ENCODE data around the gene RAX2. TPM values are rescaled to one million over a fixed set of nuclear protein-coding genes. Genes with fewer than 3 reads are reported as not detected.

Gene RAX2
- total and polyA plus RNA-seq, 2 of the 13 experiments (the other 11 are each of a cell fraction or from before 2014, with no cell fraction given): not detected

DNA sequence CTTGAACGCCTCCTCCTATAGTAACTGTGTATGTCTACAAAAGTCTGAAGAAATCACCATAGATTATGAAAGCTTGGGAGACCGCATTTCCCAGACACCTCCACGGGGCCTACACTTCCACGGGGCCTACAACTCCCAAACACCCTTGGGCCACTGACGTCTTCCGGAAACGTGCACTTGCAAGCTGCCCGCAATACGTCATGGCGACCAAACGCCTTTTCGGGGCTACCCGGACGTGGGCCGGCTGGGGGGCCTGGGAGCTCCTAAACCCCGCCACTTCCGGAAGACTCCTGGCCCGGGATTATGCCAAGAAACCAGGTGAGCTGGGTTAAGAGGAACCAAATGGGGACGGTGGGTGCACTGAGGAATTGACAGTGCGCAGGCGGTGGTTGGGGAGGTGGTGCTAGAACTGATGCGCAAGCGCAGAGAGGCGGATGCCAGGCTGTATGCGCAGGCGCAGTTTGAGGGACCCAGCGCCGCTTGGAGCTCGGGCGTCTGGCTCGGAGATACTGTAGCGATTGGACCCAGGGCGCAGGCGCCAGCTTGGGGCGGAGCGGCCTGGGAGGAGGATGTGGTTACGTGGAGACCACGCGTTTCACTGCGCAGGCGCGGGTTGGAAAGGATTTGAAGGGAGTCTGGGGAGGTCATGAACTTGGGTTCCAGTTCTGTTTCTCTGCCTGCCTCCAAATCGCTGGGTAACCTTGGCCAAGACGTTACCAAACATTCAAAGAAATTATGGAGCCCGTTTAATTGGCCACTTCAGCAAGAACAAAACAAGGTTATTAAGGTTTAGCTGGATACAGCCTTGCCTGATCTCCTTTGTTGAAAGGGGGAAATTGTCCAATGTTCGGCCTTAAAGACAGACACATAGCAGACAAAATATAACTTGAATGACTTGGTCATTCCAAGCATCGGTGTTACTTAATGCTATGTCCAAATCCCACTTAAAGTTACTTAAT is 9.2 kb downstream of the RAX2 start, which contains the start of gene MRPL54 (continued):
- TF ChIP-seq, protein P1, sequence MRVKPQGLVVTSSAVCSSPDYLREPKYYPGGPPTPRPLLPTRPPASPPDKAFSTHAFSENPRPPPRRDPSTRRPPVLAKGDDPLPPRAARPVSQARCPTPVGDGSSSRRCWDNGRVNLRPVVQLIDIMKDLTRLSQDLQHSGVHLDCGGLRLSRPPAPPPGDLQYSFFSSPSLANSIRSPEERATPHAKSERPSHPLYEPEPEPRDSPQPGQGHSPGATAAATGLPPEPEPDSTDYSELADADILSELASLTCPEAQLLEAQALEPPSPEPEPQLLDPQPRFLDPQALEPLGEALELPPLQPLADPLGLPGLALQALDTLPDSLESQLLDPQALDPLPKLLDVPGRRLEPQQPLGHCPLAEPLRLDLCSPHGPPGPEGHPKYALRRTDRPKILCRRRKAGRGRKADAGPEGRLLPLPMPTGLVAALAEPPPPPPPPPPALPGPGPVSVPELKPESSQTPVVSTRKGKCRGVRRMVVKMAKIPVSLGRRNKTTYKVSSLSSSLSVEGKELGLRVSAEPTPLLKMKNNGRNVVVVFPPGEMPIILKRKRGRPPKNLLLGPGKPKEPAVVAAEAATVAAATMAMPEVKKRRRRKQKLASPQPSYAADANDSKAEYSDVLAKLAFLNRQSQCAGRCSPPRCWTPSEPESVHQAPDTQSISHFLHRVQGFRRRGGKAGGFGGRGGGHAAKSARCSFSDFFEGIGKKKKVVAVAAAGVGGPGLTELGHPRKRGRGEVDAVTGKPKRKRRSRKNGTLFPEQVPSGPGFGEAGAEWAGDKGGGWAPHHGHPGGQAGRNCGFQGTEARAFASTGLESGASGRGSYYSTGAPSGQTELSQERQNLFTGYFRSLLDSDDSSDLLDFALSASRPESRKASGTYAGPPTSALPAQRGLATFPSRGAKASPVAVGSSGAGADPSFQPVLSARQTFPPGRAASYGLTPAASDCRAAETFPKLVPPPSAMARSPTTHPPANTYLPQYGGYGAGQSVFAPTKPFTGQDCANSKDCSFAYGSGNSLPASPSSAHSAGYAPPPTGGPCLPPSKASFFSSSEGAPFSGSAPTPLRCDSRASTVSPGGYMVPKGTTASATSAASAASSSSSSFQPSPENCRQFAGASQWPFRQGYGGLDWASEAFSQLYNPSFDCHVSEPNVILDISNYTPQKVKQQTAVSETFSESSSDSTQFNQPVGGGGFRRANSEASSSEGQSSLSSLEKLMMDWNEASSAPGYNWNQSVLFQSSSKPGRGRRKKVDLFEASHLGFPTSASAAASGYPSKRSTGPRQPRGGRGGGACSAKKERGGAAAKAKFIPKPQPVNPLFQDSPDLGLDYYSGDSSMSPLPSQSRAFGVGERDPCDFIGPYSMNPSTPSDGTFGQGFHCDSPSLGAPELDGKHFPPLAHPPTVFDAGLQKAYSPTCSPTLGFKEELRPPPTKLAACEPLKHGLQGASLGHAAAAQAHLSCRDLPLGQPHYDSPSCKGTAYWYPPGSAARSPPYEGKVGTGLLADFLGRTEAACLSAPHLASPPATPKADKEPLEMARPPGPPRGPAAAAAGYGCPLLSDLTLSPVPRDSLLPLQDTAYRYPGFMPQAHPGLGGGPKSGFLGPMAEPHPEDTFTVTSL (CRISPR knock-in tag; IDR thresholded peaks at IDR 0.05; ENCODE audit: borderline replicate concordance): no peak
- peak; percentile 37; the same call in 1 of the 2 replicates for TF ChIP-seq GATA4 (IDR thresholded peaks at IDR 0.05; ENCODE audit: borderline replicate concordance, low read depth)
- TF ChIP-seq ZNF496 (CRISPR knock-in tag; IDR thresholded peaks at IDR 0.05; ENCODE audit: insufficient replicate concordance): no peak
- peak; percentile 61; the same call in 1 of the 2 replicates for TF ChIP-seq NFKB2 (CRISPR knock-in tag; IDR thresholded peaks at IDR 0.05; ENCODE audit: borderline replicate concordance)
- peak; percentile 91 for TF ChIP-seq KAT8 (CRISPR knock-in tag; IDR thresholded peaks at IDR 0.05)
- TF ChIP-seq ZNF567 (CRISPR knock-in tag; IDR thresholded peaks at IDR 0.05; ENCODE audit: borderline replicate concordance): 0 out of 2 replicates have a peak, but pooled peaks have one; percentile 21
- TF ChIP-seq, protein P2, sequence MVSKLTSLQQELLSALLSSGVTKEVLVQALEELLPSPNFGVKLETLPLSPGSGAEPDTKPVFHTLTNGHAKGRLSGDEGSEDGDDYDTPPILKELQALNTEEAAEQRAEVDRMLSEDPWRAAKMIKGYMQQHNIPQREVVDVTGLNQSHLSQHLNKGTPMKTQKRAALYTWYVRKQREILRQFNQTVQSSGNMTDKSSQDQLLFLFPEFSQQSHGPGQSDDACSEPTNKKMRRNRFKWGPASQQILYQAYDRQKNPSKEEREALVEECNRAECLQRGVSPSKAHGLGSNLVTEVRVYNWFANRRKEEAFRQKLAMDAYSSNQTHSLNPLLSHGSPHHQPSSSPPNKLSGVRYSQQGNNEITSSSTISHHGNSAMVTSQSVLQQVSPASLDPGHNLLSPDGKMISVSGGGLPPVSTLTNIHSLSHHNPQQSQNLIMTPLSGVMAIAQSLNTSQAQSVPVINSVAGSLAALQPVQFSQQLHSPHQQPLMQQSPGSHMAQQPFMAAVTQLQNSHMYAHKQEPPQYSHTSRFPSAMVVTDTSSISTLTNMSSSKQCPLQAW (CRISPR knock-in tag; IDR thresholded peaks at IDR 0.05): peak; percentile 80
- TF ChIP-seq YEATS4 (CRISPR knock-in tag; IDR thresholded peaks at IDR 0.05; ENCODE audit: borderline replicate concordance): peak; percentile 79
- TF ChIP-seq DNMT1 (CRISPR knock-in tag; IDR thresholded peaks at IDR 0.05): no peak
- TF ChIP-seq, protein P3, sequence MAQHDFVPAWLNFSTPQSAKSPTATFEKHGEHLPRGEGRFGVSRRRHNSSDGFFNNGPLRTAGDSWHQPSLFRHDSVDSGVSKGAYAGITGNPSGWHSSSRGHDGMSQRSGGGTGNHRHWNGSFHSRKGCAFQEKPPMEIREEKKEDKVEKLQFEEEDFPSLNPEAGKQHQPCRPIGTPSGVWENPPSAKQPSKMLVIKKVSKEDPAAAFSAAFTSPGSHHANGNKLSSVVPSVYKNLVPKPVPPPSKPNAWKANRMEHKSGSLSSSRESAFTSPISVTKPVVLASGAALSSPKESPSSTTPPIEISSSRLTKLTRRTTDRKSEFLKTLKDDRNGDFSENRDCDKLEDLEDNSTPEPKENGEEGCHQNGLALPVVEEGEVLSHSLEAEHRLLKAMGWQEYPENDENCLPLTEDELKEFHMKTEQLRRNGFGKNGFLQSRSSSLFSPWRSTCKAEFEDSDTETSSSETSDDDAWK (CRISPR knock-in tag; IDR thresholded peaks at IDR 0.05): no peak
- TF ChIP-seq, protein P4, sequence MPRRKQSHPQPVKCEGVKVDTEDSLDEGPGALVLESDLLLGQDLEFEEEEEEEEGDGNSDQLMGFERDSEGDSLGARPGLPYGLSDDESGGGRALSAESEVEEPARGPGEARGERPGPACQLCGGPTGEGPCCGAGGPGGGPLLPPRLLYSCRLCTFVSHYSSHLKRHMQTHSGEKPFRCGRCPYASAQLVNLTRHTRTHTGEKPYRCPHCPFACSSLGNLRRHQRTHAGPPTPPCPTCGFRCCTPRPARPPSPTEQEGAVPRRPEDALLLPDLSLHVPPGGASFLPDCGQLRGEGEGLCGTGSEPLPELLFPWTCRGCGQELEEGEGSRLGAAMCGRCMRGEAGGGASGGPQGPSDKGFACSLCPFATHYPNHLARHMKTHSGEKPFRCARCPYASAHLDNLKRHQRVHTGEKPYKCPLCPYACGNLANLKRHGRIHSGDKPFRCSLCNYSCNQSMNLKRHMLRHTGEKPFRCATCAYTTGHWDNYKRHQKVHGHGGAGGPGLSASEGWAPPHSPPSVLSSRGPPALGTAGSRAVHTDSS (CRISPR knock-in tag; conservative IDR thresholded peaks at IDR 0.05): no peak
- peak; percentile 77; the same call in 1 of the 2 replicates for TF ChIP-seq MYC (CRISPR knock-in tag; IDR thresholded peaks at IDR 0.05; ENCODE audit: borderline replicate concordance)
- TF ChIP-seq ZNF83 (CRISPR knock-in tag; IDR thresholded peaks at IDR 0.05; ENCODE audit: borderline replicate concordance): no peak
- no peak for TF ChIP-seq ZNF17 (CRISPR knock-in tag; IDR thresholded peaks at IDR 0.05)
- TF ChIP-seq TBL1XR1 (IDR thresholded peaks at IDR 0.05; ENCODE audit: borderline replicate concordance, low read length, partially characterized antibody): peak; percentile 58
